ENCODE measurements around the gene IFRD1.

IFRD1 gene

GRCh38 chr7:112521942-112522341, 71.7 kb downstream of the IFRD1 start (continued):
- no peak for TF ChIP-seq ZNF513 (tag by site-specific recombination; IDR thresholded peaks at IDR 0.05)
- no peak for TF ChIP-seq GLI4 (tag by site-specific recombination; IDR thresholded peaks at IDR 0.05)
- no peak for TF ChIP-seq ZEB2 (tag by site-specific recombination; IDR thresholded peaks at IDR 0.05)
- no peak for TF ChIP-seq PRDM6 (tag by site-specific recombination; IDR thresholded peaks at IDR 0.05)

GRCh38 chr7:112523871-112524270, 73.6 kb downstream of the IFRD1 start:
- ChIA-PET POLR2A (no interaction called here), CTCF (interaction anchor here (0.7 kb wide), 1 partner anchor 10 kb away, joined by 3 read pairs; no protein-coding TSS in a partner anchor)
- TF ChIP-seq ZNF544 (tag by site-specific recombination; IDR thresholded peaks at IDR 0.05), result no peak
- TF ChIP-seq ZNF132 (tag by site-specific recombination; IDR thresholded peaks at IDR 0.05; ENCODE audit: borderline replicate concordance), result no peak
- TF ChIP-seq ZFP69B (tag by site-specific recombination; IDR thresholded peaks at IDR 0.05), result no peak
- no peak for TF ChIP-seq ZNF626 (tag by site-specific recombination; IDR thresholded peaks at IDR 0.05)
- TF ChIP-seq ZNF26 (tag by site-specific recombination; IDR thresholded peaks at IDR 0.05), result no peak
- TF ChIP-seq ZNF292 (tag by site-specific recombination; IDR thresholded peaks at IDR 0.05; ENCODE audit: borderline replicate concordance, low read depth), result no peak
- no peak for TF ChIP-seq PRDM1 (tag by site-specific recombination; IDR thresholded peaks at IDR 0.05)
- no peak for TF ChIP-seq ZNF600 (tag by site-specific recombination; IDR thresholded peaks at IDR 0.05)
- TF ChIP-seq ZNF707 (tag by site-specific recombination; IDR thresholded peaks at IDR 0.05), result no peak
- no peak for TF ChIP-seq ZNF660 (tag by site-specific recombination; IDR thresholded peaks at IDR 0.05)
- no peak for TF ChIP-seq ZNF280D (tag by site-specific recombination; IDR thresholded peaks at IDR 0.05)
- no peak for TF ChIP-seq ZNF10 (tag by site-specific recombination; IDR thresholded peaks at IDR 0.05)
- no peak for TF ChIP-seq PBX3 (CRISPR knock-in tag; IDR thresholded peaks at IDR 0.05)
- no peak for TF ChIP-seq MYNN (tag by site-specific recombination; IDR thresholded peaks at IDR 0.05; ENCODE audit: borderline replicate concordance)
- no peak for TF ChIP-seq ZNF596 (tag by site-specific recombination; IDR thresholded peaks at IDR 0.05)
- TF ChIP-seq ZNF266 (tag by site-specific recombination; IDR thresholded peaks at IDR 0.05; ENCODE audit: low read depth), result no peak
- no peak for TF ChIP-seq ZNF704 (tag by site-specific recombination; IDR thresholded peaks at IDR 0.05)
- no peak for TF ChIP-seq ZBTB8A (tag by site-specific recombination; IDR thresholded peaks at IDR 0.05)
- TF ChIP-seq ZNF747 (tag by site-specific recombination; IDR thresholded peaks at IDR 0.05), result no peak
- TF ChIP-seq ZNF433 (tag by site-specific recombination; IDR thresholded peaks at IDR 0.05; ENCODE audit: low read depth), result no peak
- Histone ChIP-seq H3K36me3 (ENCODE audit: control insufficient read depth in 2 of 2, insufficient read depth in 1 of 2, low read length in 2 of 2) (no peaks in the 10 kb centered on the region), H3K9me3 (ENCODE audit: control insufficient read depth, insufficient read depth, low read depth, low read length) (no peaks in the 10 kb centered on the region), H3K4me1 (ENCODE audit: control insufficient read depth, insufficient read depth, low read length) (no peaks in the 10 kb centered on the region), H3K4me3 (ENCODE audit: low read depth, low read length) (no peak overlapping the region), H3K27ac (ENCODE audit: extremely low read depth, low read depth, low read length) (no peak overlapping the region)

Measured in HEK293 (cell line).